OCI-LY7 (cell line): Measurements from ENCODE around the gene RTN4RL2. TPM values are rescaled to one million over a fixed set of nuclear protein-coding genes. Genes with fewer than 3 reads are reported as not detected.

Experiments used
- BruUV-seq: library from RNA; stranded (reverse); fragments of 400-500 nt; replicated peaks from 2 replicates; lab custom pipeline; 2021; lab: Mats Ljungman, UMichigan
- CTCF ChIA-PET: fragments of 300-600 bp; sonication (Branson Sonifier 250); formaldehyde crosslinking; loops from one replicate; lab custom pipeline; 2022; ENCODE audit warnings: antibody characterized with exemption; ENCODE audit not compliant: unreplicated experiment; lab: Charles Lee
- POLR2A ChIA-PET: fragments of 300-600 bp; sonication (Branson Sonifier 250); formaldehyde crosslinking; loops from one replicate; lab custom pipeline; 2022; ENCODE audit warnings: antibody characterized with exemption; lab: Charles Lee
- DNase-seq: peaks from one replicate; pipeline ENCODE4 v3.0.0-alpha.2; 2015; ENCODE audit warnings: low spot score
- H2AFZ ChIP-seq: fragments of 200-600 bp; sonication (generic), shearing (Covaris generic); 2 replicates; pipeline ENCODE4 v1.6.1; 2014; ENCODE audit warnings: mild to moderate bottlenecking, antibody characterized with exemption, low read length, moderate library complexity
- H3K27ac ChIP-seq: fragments of 200-600 bp; sonication (generic); 2 replicates; pipeline ENCODE4 v1.5.1; 2014; ENCODE audit warnings: mixed run types, low read depth, mild to moderate bottlenecking, moderate library complexity, low read length, inconsistent platforms; ENCODE audit not compliant: poor library complexity, severe bottlenecking
- H3K36me3 ChIP-seq: fragments of 200-600 bp; sonication (generic); 2 replicates; pipeline ENCODE4 v1.6.1; 2014; ENCODE audit warnings: mild to moderate bottlenecking, antibody characterized with exemption, low read length, moderate library complexity, mixed read lengths; ENCODE audit not compliant: insufficient read depth
- H3K4me1 ChIP-seq: fragments of 200-600 bp; sonication (generic); 2 replicates; pipeline ENCODE4 v1.5.1; 2014; ENCODE audit warnings: mild to moderate bottlenecking, low read length; ENCODE audit not compliant: insufficient read depth, poor library complexity, severe bottlenecking
- H3K4me2 ChIP-seq: fragments of 200-600 bp; sonication (generic); 2 replicates; pipeline ENCODE4 v1.6.1; 2014; ENCODE audit warnings: mild to moderate bottlenecking, low read length
- H3K4me3 ChIP-seq: fragments of 200-600 bp; sonication (generic); 2 replicates; pipeline ENCODE4 v1.5.1; 2014; ENCODE audit warnings: mild to moderate bottlenecking, low read depth, low read length; ENCODE audit not compliant: poor library complexity, severe bottlenecking
- H3K79me2 ChIP-seq: fragments of 200-600 bp; sonication (generic); 2 replicates; pipeline ENCODE4 v1.6.1; 2016; ENCODE audit warnings: low read depth, mild to moderate bottlenecking, low read length, moderate library complexity, mixed read lengths; ENCODE audit not compliant: insufficient read depth
- H3K9me2 ChIP-seq: fragments of 200-600 bp; sonication (generic); 2 replicates; pipeline ENCODE4 v1.6.1; 2016; ENCODE audit warnings: mild to moderate bottlenecking, low read length, mixed read lengths; ENCODE audit not compliant: insufficient read depth
- H3K9me3 ChIP-seq: fragments of 200-600 bp; sonication (generic); 2 replicates; pipeline ENCODE4 v1.6.1; 2014; ENCODE audit warnings: mild to moderate bottlenecking, mixed run types, low read length, mixed read lengths
- H4K20me1 ChIP-seq: fragments of 200-600 bp; sonication (generic); 2 replicates; pipeline ENCODE4 v1.6.1; 2014; ENCODE audit warnings: mild to moderate bottlenecking, antibody characterized with exemption, low read length, moderate library complexity, mixed read lengths; ENCODE audit not compliant: insufficient read depth
- EZH2phosphoT487 ChIP-seq: fragments of 200-600 bp; sonication (generic); IDR thresholded peaks from 2 replicates; pipeline ENCODE4 v1.6.1; 2018; ENCODE audit warnings: low read depth, borderline replicate concordance, mild to moderate bottlenecking, mixed run types, antibody characterized with exemption, low read length, moderate library complexity, mixed read lengths
- intact Hi-C: fragments of 100-400 bp; cut with micrococcal nuclease; formaldehyde crosslinking; loops from one replicate; pipeline ENCODE4 v1.10.0; 2022; ENCODE audit not compliant: unreplicated experiment
- total RNA-seq, 2 experiments: library from RNA; depleted of rRNA in 1 of 2; stranded (reverse); fragments of >200 nt in 1 of 2; shearing (Covaris generic) in 1 of 2; gene quantifications; 2 replicates each; pipeline ENCODE4 v1.2.3, GENCODE V29; 2014 to 2022
- TF ChIP-seq, protein P1 (sequence below): fragments of 200-600 bp; sonication (generic); conservative IDR thresholded peaks from 2 replicates; pipeline ENCODE4 v1.5.1; 2014; ENCODE audit warnings: mild to moderate bottlenecking, antibody characterized with exemption, low read length, moderate library complexity, mixed read lengths

RTN4RL2 gene
- total RNA-seq, 2 experiments from 2014 or later, result 0.25 to 4.2 TPM

DNA sequence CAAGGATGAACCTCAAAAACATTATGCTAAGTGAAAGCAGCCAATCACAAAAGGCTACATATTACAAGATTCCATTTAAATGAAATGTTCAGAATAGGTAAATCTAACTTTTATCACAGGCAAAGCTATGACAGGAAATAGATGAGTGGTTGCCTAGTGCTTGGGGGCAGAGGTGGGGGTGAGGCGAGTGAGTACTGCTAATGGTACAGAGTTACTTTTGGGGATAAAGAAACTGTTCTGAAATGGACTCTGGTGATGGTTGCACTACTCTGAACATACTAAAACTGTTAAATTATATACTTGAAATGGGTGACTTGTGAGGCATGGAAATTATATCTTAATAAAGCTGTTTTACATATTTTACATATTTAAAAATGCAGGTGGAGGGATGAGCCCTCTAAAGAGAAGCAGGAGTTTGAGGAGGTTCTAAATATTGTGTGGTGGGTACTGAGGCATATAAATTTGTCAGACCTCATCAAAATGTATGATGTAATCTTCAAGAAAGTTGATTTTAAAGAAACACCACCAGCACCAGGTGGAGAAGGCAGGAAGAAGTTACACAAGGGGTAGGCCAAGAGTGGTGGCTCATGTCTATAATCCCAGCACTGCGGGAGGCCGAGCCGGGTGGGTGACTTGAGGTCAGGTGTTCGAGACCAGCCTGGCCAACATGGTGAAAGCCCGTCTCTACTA, 51.6 kb downstream of the RTN4RL2 start:
- CTCF ChIA-PET, result interaction anchor here (1.6 kb wide), 1 partner anchor 18 kb away, joined by 14 read pairs; no protein-coding TSS in a partner anchor
- peaks cover 39% of the 10 kb centered on the region for H3K4me1 ChIP-seq
- peak overlapping the region; percentile 65 for H3K27ac ChIP-seq
- BruUV-seq, result no TSS peak
- H3K9me2 ChIP-seq, result no peaks in the 10 kb centered on the region
- no peak overlapping the region for H2AFZ ChIP-seq
- peak overlapping the region; percentile 91 for H3K4me3 ChIP-seq
- peak overlapping the region; percentile 87 for H3K4me2 ChIP-seq
- intact Hi-C loops, result loop anchor here (1.0 to 10.0 kb wide), 3 partner anchors 19 to 1583 kb away; partner anchors contain the start of gene ZDHHC5
- H4K20me1 ChIP-seq, result no peaks in the 10 kb centered on the region
- TF ChIP-seq EZH2phosphoT487, result no peak
- TF ChIP-seq, protein P1, sequence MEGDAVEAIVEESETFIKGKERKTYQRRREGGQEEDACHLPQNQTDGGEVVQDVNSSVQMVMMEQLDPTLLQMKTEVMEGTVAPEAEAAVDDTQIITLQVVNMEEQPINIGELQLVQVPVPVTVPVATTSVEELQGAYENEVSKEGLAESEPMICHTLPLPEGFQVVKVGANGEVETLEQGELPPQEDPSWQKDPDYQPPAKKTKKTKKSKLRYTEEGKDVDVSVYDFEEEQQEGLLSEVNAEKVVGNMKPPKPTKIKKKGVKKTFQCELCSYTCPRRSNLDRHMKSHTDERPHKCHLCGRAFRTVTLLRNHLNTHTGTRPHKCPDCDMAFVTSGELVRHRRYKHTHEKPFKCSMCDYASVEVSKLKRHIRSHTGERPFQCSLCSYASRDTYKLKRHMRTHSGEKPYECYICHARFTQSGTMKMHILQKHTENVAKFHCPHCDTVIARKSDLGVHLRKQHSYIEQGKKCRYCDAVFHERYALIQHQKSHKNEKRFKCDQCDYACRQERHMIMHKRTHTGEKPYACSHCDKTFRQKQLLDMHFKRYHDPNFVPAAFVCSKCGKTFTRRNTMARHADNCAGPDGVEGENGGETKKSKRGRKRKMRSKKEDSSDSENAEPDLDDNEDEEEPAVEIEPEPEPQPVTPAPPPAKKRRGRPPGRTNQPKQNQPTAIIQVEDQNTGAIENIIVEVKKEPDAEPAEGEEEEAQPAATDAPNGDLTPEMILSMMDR, result no peak
- peak; percentile 64 for DNase-seq
- H3K79me2 ChIP-seq, result peaks cover 42% of the 10 kb centered on the region; the same call in 1 of the 2 replicates
- peaks cover 36% of the 10 kb centered on the region for H3K36me3 ChIP-seq
- POLR2A ChIA-PET, result interaction anchor here (0.6 to 2.3 kb wide), 6 partner anchors 9 to 52 kb away, joined by 3 to 22 read pairs (median 5); no protein-coding TSS in a partner anchor
- no peaks in the 10 kb centered on the region for H3K9me3 ChIP-seq

DNA sequence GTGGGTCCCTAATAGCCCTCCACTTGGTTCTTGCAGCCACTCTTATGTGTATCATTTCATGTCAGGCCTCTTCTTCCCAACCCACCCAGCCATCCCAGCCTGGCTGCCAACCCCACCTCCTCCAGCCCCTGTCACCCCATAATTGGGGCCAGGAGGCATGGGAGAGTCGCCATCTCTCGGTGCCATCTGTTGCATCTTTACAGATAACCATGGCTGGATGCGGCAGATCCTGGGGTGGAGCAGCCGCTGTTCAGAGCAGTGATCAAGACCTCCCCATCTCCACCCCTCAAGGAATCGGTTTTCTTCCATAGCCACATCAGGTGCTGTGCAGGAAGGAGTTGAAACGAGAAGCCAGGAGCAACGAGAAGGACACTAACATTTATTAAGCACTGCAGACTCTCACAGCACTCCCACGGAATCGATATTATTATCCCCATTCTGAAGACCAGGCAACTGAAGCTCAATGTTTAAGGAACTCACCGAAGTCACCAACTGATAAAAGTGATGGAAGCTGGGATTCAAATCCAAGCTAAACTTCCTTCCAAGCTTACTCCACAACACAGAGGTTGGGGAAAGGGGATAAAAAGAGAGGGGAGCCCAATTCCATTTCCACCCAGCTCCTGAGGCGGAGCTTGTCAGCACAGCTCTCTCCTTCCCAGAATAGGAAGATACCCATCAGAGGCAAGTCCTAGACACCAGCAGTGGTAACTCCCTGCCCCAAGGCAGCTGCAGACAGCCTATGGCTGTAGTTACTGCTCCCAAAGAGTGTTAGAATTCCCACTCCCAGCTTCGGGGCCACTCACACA, 52.5 kb downstream of the RTN4RL2 start:
- Histone ChIP-seq H3K36me3 (peaks cover 28% of the 10 kb centered on the region), H4K20me1 (no peaks in the 10 kb centered on the region), H3K27ac (peak overlapping the region; percentile 65), H3K79me2 (peaks cover 40% of the 10 kb centered on the region; the same call in 1 of the 2 replicates), H2AFZ (no peak overlapping the region), H3K9me2 (no peaks in the 10 kb centered on the region), H3K4me2 (peak overlapping the region; percentile 87), H3K4me1 (peaks cover 43% of the 10 kb centered on the region), H3K4me3 (peak overlapping the region; percentile 91), H3K9me3 (no peaks in the 10 kb centered on the region)
- no TSS peak for BruUV-seq
- POLR2A ChIA-PET, result interaction anchor here (0.7 to 5.9 kb wide), 8 partner anchors 9 to 86 kb away, joined by 3 to 64 read pairs (median 4); partner anchors contain the start of genes SLC43A3, TIMM10 and UBE2L6
- no peak for TF ChIP-seq EZH2phosphoT487
- TF ChIP-seq, protein P1, result no peak
- intact Hi-C loops, result loop anchor here (1.0 to 10.0 kb wide), 3 partner anchors 20 to 1582 kb away; partner anchors contain the start of gene ZDHHC5
- CTCF ChIA-PET, result interaction anchor here (1.1 to 5.2 kb wide), 2 partner anchors 15 to 20 kb away, joined by 10 to 21 read pairs; no protein-coding TSS in a partner anchor
- no peak for DNase-seq
